ENCODE data around the gene TMEFF1.
"Not testable (repeated sequence)": the region's sequence is repeated elsewhere in the genome, so short reads cannot be mapped to it uniquely, and the experiment has no call there.

The TMEFF1 gene, protein sequence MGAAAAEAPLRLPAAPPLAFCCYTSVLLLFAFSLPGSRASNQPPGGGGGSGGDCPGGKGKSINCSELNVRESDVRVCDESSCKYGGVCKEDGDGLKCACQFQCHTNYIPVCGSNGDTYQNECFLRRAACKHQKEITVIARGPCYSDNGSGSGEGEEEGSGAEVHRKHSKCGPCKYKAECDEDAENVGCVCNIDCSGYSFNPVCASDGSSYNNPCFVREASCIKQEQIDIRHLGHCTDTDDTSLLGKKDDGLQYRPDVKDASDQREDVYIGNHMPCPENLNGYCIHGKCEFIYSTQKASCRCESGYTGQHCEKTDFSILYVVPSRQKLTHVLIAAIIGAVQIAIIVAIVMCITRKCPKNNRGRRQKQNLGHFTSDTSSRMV

GRCh38 chr9:100472788-100473275 lies at the start of gene TMEFF1:
Gene TMEFF1, plus strand, starts transcription at chr9:100473149. Its CDS starts 396 bp downstream, at chr9:100473545.
- peak; percentile 73 for DNase-seq

GRCh38 chr9:100425758-100426157 lies 47.2 kb upstream of the TMEFF1 start:
- no peak for DNase-seq

GRCh38 chr9:100426189-100426529 lies 46.8 kb upstream of the TMEFF1 start:
- DNase-seq = no peak

DNA sequence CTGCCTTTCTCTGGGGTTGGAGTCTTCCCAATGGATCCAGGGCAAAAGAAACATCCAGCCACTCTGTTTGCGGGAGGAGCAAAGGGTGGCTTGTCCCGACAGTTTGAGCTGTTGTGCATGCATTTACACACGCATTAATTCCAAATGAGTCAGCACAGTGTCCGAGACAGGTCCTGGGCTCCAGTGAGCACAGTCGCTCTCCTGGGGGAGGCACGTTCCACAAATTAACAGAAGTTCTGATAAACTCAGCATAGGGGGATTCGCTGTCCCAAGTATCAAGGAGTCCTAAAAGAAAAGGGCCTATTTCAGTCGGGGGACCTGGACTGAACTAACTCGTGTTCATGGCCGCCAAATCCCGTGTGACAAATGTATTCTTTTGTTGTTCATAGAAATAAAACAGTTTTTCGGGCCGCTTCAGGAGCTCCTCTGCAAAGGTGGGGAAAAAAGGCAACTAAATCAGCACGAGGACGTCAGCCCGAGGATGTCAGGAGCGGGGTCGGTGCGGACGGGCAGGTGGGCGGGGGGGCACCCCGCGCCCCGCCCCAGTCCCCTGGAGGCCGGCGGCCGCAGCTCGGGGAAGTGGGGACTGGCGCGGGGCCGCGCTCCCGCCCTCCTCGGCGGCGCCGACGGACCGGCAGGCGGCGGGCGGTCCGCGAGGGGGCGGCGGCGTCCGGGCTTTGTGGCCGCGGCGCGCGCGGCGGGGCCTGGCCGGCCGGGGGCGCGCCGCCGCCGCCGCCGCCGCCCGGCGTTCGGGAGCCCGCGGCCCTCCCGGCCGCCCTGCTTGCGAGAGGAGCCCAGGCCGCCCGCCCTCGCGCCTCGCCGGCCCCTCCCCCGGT lies 46.2 kb upstream of the TMEFF1 start, which contains the start of gene MSANTD3:
MSANTD3 (plus strand) TSS at position 614 of the 836 bp plus-strand sequence. CDS start 14,796 bp downstream, outside the sequence.
- DNase-seq = peak; percentile 68

- DNase-seq = peak; percentile 77
Measured at GRCh38 chr9:100427366-100428263, 45.3 kb upstream of the TMEFF1 start.

- no peak for DNase-seq
Measured at GRCh38 chr9:100428871-100429654, 43.9 kb upstream of the TMEFF1 start.

- DNase-seq = no peak
Measured at GRCh38 chr9:100430286-100430940, 42.5 kb upstream of the TMEFF1 start.

DNA sequence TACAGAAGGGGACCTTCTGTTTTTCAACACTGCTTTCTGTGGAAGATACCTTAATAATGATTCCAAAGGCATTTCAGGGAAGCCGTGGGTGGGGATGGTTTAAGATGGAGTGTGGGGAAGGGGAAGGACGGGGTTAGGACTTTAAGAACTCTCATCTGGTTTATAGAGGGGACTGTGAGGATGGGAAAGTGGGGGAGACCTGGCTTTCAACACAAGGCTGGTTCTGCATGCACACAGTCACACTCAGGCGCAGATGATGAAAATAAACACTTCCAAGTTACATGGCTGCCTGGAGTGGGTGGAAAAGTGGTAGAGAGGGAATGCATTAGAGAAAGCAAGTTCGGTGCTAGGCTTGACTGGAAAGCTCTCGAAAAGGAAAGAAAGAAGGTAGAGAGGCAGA lies 41.1 kb upstream of the TMEFF1 start:
- no peak for DNase-seq

DNA sequence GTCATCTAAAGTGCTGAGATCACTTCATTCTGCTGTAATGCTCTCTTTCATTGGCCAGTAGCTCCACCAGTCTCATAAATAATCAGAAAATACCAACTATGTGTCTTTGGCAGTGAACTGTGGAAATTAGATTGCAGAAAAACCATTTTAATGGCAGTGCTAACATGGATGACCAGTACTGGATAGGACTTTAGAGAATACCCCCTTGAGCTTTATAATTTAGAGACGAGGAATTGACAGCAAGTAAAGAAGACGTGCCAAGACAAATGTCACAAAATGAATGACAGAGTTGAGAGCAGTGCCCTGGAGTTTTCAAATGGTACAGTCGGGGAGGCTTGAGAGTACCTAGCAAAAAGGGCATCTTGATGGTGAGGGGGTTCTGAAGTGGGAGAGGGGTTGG lies 40.2 kb upstream of the TMEFF1 start:
- DNase-seq = no peak

GRCh38 chr9:100436571-100436970 lies 36.4 kb upstream of the TMEFF1 start:
- DNase-seq = no peak

- peak; percentile 68 for DNase-seq
Measured at GRCh38 chr9:100437860-100438805, 34.8 kb upstream of the TMEFF1 start.

DNA sequence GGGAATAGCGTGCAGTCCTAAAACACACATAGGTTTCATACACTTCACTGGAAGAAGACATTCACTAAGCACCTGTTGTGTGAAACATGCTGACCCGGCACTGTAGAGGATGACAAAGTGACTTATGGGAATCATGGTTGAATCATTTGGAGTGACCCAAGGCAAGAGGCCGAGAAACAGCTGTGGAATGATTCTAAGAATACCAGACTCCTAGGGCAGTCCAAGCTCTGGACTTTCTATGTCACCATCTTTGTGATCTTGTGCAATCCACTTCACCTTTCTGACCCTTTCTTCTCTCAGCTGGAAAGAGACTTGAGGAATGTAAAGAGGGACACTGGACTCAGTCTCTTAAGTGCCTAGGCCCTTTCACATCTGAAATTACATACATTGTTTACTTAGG lies 32.9 kb upstream of the TMEFF1 start:
- DNase-seq = no peak

DNA sequence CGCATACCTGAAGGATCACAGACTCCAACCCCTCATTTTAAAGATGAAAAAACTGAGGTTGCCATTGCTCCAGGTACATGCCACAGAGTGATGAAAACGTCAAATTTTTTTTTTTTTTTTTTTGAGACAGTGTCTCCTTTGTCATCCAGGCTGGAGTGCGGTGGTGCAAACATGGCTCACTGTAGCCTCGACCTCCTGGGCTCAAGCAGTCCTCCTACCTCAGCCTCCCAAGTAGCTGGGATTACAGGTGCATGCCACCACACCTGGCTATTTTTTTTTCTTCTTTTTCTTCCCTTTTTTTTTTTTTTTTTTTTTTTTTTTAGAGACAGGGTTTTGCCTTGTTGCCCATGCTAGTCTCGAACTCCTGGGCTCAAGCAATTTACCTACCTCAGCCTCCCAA lies 32.5 kb upstream of the TMEFF1 start:
- DNase-seq = not testable (repeated sequence)

GRCh38 chr9:100441911-100442361 lies 31.0 kb upstream of the TMEFF1 start:
- DNase-seq = peak; percentile 60

- no peak for DNase-seq
Measured at GRCh38 chr9:100443781-100444768, 28.9 kb upstream of the TMEFF1 start.

DNA sequence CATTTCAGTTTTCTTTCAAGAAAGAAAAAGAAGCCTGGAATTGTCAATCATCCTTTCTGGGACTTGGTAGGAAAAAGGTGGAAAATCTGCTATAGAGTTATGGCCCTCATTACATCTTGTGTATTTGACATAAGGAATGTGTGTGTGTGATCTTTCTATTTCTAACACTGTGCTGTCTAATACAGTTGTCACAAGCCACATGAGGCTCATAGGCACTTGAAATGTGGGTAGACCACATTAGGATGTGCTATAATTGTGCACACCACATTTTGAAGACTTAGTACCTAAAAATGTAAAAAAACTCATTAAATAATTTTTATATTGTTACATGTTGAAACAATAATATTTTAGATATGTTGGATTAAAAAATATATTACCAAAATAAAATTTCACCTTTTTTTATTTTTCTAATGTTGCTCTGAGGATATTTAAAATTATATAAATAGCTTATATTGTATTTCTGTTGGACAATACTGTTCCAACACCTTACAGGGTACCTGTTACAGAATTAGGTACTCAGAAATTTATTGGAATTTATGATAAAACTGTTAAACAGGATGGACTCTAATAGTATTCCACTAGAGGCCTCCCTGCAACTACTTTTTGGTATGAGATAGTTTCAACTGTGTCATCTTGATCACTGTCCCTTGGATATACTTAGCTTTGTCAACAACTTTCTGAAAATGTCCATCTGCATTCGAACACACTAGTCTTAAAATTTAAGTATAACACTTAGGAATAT lies 27.6 kb upstream of the TMEFF1 start:
- DNase-seq = no peak

GRCh38 chr9:100445903-100446549 lies 26.9 kb upstream of the TMEFF1 start:
- no peak for DNase-seq
